ENCODE results near the gene FAM3D.

GRCh38 chr3:58698246-58698645 is 31.7 kb upstream of the FAM3D start:
- TF ChIP-seq ETV6 (conservative IDR thresholded peaks at IDR 0.05 in 1 of 2, IDR thresholded peaks at IDR 0.05 in 1 of 2; ENCODE audit: borderline replicate concordance in 1 of 2, low read depth in 1 of 2) (no peak), EP300 (IDR thresholded peaks at IDR 0.05; ENCODE audit: borderline replicate concordance in 1 of 2, control insufficient read depth in 1 of 2, low read depth in 2 of 2, low read length in 2 of 2) (no peak), RELA (IDR thresholded peaks at IDR 0.05; ENCODE audit: borderline replicate concordance, partially characterized antibody) (no peak), DPF2 (IDR thresholded peaks at IDR 0.05) (no peak), TCF3 (IDR thresholded peaks at IDR 0.05; ENCODE audit: borderline replicate concordance, insufficient read depth, low read depth, low read length) (no peak), EGR1 (IDR thresholded peaks at IDR 0.05; ENCODE audit: borderline replicate concordance in 1 of 2, low read depth in 2 of 2, low read length in 2 of 2) (no peak), ZNF274 (IDR thresholded peaks at IDR 0.05; ENCODE audit: insufficient read depth, insufficient read length) (no peak)
